DND-41 (cell line): ENCODE measurements around the gene NFKBIE.

Experiments
- EZH2 ChIP-seq: IDR thresholded peaks from 3 replicates; pipeline ENCODE4 v1.6.1; 2012; ENCODE audit warnings: borderline replicate concordance, low read depth, mild to moderate bottlenecking, moderate library complexity, low read length, inconsistent platforms; ENCODE audit not compliant: severe bottlenecking
- TF ChIP-seq, protein P1 (sequence below): IDR thresholded peaks from 2 replicates; pipeline ENCODE4 v1.5.1; 2012; ENCODE audit warnings: borderline replicate concordance, low read length, moderate library complexity, mild to moderate bottlenecking; ENCODE audit not compliant: poor library complexity, severe bottlenecking; ENCODE audit errors: extremely low read depth

DNA sequence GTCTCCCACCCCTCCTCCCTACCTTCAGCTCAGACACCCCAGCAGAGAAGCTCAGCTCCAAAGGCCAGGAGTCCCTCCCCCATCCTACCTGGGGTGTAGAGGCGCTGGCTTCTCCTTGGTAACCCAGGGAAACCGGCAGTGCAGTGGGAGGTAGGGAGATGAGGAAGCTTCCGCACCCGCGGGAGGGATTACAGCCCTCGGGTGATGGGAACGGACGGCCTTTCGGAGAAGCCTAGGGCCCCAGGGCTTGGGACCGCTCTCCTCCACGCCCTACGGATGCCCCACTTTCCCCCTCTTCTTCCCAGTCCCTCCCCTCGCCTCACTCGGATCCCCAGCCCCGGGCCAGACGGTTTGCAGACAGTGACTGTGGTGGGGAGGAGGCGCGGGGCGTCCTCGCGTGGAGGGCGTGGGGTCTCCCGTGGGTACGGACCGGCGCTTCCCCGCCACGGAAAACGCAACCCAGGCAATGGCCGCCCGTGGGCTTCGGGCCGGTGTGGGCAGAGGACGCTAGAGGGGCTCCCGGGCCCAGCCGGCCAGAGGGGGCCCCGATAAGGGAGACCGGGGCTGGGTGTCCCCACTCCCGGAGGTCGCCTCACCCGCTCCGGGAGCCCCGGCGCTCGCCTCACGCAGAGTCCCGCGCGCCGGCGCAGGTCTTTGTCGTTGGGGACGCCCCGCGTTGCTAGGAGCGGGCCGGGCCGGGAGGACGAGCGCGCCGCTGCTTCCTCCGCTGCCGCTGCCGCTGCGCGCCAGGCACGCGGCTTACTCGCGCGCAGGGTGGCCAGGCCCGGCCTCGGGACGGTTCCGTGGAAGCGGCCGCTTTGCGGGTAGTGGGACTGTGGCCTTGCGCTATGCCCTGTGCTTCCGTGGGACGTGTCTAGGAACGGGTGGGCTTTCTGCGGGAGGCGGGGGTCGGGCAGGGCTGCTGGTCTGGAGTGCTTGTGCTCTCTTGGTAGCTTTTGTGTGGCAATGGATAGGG lies 32.0 kb upstream of the NFKBIE start:
- TF ChIP-seq, protein P1, sequence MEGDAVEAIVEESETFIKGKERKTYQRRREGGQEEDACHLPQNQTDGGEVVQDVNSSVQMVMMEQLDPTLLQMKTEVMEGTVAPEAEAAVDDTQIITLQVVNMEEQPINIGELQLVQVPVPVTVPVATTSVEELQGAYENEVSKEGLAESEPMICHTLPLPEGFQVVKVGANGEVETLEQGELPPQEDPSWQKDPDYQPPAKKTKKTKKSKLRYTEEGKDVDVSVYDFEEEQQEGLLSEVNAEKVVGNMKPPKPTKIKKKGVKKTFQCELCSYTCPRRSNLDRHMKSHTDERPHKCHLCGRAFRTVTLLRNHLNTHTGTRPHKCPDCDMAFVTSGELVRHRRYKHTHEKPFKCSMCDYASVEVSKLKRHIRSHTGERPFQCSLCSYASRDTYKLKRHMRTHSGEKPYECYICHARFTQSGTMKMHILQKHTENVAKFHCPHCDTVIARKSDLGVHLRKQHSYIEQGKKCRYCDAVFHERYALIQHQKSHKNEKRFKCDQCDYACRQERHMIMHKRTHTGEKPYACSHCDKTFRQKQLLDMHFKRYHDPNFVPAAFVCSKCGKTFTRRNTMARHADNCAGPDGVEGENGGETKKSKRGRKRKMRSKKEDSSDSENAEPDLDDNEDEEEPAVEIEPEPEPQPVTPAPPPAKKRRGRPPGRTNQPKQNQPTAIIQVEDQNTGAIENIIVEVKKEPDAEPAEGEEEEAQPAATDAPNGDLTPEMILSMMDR: no peak
- no peak for TF ChIP-seq EZH2
